ENCODE data around the gene SHE.

DNA sequence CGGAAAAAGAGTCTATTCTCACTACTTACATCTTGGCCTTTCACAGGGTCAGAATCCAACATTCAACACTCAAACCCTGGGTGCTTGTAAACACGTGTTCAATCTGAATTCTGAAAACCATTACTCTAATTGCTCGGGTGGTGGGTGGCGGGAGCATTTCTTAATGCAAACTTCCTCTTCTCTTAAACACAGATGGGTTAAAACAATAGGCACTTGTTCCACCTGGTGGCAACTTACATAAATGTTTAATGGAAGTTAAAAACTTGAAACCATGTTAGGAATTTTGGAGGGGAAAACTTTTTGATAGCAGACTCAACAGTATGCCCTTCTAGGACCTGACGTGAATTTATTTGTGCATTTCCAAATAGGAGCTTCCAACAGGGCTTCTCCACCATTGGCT lies 23.6 kb downstream of the SHE start:
- TF ChIP-seq, protein P1, sequence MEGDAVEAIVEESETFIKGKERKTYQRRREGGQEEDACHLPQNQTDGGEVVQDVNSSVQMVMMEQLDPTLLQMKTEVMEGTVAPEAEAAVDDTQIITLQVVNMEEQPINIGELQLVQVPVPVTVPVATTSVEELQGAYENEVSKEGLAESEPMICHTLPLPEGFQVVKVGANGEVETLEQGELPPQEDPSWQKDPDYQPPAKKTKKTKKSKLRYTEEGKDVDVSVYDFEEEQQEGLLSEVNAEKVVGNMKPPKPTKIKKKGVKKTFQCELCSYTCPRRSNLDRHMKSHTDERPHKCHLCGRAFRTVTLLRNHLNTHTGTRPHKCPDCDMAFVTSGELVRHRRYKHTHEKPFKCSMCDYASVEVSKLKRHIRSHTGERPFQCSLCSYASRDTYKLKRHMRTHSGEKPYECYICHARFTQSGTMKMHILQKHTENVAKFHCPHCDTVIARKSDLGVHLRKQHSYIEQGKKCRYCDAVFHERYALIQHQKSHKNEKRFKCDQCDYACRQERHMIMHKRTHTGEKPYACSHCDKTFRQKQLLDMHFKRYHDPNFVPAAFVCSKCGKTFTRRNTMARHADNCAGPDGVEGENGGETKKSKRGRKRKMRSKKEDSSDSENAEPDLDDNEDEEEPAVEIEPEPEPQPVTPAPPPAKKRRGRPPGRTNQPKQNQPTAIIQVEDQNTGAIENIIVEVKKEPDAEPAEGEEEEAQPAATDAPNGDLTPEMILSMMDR (IDR thresholded peaks at IDR 0.05) = peak in 2 of 4 donors; percentile 6 to 19
- TF ChIP-seq POLR2A (IDR thresholded peaks at IDR 0.05) = no peak

Data from right lobe of liver (tissue), 4 donors.